ENCODE results near the gene C16orf46.
A peak's percentile ranks its signal among the peaks of the same experiment; 100 is the strongest.

C16orf46 gene

DNA sequence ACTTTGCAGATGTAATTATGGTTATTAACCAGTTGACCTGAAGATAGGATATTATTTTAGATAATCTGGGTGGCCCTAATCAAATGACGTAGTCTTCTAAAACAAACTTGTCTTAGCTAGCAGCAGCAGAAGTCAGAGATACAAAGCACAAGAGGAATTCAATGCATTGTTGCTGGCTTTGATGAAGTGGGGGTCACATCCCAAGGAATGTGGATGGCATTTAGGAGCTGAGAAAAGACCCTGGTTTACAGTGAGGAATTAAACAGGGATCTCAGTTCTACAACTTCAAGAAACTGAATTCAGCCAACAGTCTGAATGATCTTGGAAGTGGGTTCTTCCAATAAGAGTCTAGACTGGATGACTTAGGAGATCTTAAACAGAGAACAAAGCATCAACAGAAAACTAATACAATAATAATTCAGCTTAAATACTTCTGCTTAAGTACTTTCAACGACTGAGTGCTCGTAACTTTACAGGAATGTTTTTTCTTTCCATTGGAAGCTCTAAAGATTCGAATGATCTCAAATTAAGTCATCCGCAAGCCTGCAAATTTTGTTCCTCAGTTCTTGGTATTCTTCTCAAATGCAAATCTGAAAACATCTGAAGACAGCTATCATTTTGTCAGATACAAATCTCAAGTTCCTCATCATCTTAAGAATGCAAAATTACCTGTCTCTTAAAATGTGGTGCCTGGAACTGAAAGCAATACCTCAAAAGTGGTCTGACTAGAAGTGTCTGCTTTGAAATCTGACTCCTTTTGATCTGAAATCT, 3.3 kb downstream of the C16orf46 start:
- TF ChIP-seq CTCF (conservative IDR thresholded peaks at IDR 0.05) (no peak), ZFX (IDR thresholded peaks at IDR 0.05) (no peak)
- peak overlapping the region; percentile 42; the same call in 1 of the 2 replicates for H3K27ac ChIP-seq

- no peak overlapping the region for H3K27ac ChIP-seq
- no peak for TF ChIP-seq ZFX (IDR thresholded peaks at IDR 0.05)
- no peak for TF ChIP-seq CTCF (conservative IDR thresholded peaks at IDR 0.05)
Observed at GRCh38 chr16:81071805-81072204, 5.2 kb downstream of the C16orf46 start.

- H3K27ac ChIP-seq = no peak overlapping the region
- TF ChIP-seq CTCF (conservative IDR thresholded peaks at IDR 0.05) (no peak), ZFX (IDR thresholded peaks at IDR 0.05) (no peak)
Observed at GRCh38 chr16:81070979-81071378, 6.1 kb downstream of the C16orf46 start.

DNA sequence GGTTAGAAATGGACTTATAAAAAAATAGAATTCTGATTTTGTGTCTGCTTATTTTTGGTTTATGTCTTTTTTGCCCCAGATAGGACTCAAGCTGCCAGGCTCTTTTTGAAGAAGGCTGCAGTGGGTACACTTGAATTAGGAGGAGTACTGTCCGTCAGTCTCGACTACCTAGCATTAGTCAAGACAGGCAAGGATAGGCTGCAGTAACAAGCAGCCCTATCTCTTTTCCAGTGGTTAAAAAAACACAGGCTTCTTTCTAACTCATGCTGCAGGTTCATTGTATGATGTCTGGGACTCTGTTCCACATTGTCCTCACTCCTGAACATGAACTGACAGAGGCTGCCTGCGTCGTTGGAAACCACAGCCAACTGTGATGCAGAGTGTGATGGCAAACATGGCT, 8.0 kb downstream of the C16orf46 start:
- H3K27ac ChIP-seq = peak overlapping the region; percentile 7; the same call in 1 of the 2 replicates
- TF ChIP-seq CTCF (conservative IDR thresholded peaks at IDR 0.05) (no peak), ZFX (IDR thresholded peaks at IDR 0.05) (no peak)

GRCh38 chr16:81067166-81067565, 9.9 kb downstream of the C16orf46 start:
- no peak for TF ChIP-seq CTCF (conservative IDR thresholded peaks at IDR 0.05)
- TF ChIP-seq ZFX (IDR thresholded peaks at IDR 0.05) = no peak
- peak overlapping the region; percentile 88 for H3K27ac ChIP-seq

DNA sequence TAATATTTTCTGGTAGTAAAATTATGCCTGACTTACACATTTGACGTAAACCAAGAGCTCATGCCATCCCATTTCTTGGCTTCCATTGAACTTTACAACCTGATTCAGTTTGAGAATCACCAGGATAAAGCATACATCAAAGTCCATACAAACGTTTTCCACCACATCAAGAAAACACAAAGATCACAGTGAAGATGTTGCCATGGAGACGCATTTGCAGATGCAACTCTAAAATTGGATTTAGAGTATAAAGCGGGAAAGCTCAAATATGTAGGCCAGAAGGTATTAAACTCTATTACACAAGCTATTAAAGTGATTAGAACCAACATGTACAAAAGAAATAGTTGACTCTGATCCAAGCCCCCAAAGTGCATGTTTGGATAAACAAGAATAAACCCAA, 10.4 kb downstream of the C16orf46 start:
- peak overlapping the region; percentile 66 for H3K27ac ChIP-seq

More for the DNA sequence above, 10.4 kb downstream of the C16orf46 start:
- TF ChIP-seq ZFX (IDR thresholded peaks at IDR 0.05) (no peak), CTCF (conservative IDR thresholded peaks at IDR 0.05) (no peak)

Data from C4-2B (cell line).